NT2/D1 (cell line): Measurements from ENCODE around the gene ZNF486.

Experiments used
- SUZ12 ChIP-seq: IDR thresholded peaks from 2 replicates; pipeline ENCODE4 v1.6.1; 2011; ENCODE audit not compliant: insufficient read length, insufficient read depth; ENCODE audit errors: extremely low read depth
- YY1 ChIP-seq: IDR thresholded peaks from 2 replicates; pipeline ENCODE4 v1.6.1; 2011; ENCODE audit not compliant: insufficient read length, insufficient read depth
- ZNF274 ChIP-seq: IDR thresholded peaks from 2 replicates; pipeline ENCODE4 v1.6.1; 2011; ENCODE audit warnings: mild to moderate bottlenecking, low read depth, low read length

- TF ChIP-seq YY1 (no peak), SUZ12 (no peak), ZNF274 (no peak)
Observed at GRCh38 chr19:20171285-20171684, 4.3 kb downstream of the ZNF486 start.
